HG03103 (cell line): ENCODE results near the gene TNFAIP1.
"Not testable (repeated sequence)": the region's sequence is repeated elsewhere in the genome, so short reads cannot be mapped to it uniquely, and the experiment has no call there.

Experiments used
- ATAC-seq: cut with Tn5 transposase; IDR thresholded peaks from one replicate; pipeline ENCODE4 v1.9.1; 2021; ENCODE audit warnings: low read depth; ENCODE audit not compliant: unreplicated experiment

The TNFAIP1 gene

DNA sequence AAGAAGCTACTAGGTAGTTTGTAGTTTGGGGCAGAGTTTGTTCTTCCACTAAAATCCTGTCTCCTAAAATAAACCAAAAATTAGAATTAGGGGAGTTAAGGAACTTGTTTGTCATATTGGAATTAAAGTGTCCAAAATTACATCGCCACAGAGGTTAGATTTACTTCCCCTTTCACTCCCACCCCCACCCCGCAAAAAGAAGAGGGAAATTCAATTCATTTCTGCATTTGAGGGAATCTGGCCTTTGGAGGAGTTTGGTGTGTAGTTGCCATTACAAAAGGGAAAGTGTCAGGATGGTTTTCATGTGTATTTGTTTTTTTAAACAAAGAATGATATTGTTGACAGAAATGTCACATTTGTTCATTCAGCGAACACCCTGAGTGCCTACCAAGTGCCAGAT lies 10.8 kb upstream of the TNFAIP1 start:
- no peak for ATAC-seq

DNA sequence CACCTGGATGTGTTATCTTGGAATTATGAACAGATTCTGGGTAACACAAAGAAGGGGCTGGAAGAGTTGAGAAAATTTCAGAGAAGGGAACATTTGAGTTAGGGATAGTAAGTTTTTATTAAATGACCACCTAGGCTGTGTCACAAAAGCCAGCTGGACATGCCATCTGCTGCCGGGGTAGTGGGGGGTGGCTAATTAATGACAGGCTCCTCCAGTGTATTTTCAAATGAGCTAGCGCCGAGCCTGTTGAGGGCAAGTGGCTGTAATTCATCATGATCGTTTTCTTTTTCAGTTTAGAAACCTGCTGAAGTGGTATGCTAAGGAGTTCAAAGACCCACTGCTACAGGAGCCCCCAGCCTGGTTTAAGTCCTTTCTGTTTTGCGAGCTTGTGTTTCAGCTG lies 10.3 kb upstream of the TNFAIP1 start:
- ATAC-seq = no peak

DNA sequence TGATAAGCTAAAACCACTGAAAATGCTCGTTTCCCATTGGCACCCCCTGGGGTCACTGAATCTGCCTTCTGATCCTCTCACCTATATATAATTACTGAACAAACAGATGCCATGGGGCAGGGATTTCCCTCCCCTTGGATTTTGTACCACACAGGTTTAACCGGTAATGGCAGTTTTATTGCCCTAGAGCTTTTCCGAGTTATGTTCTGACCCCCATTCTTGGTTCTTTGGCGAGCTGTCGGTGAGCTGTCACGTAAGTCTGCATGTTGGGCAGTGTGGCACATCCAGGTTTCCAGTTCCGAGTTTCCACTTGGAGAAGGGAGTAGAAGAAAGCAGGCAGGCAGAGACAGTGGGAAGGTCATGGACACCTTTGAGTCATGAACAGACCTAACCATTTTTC lies 9.4 kb upstream of the TNFAIP1 start:
- ATAC-seq = no peak

DNA sequence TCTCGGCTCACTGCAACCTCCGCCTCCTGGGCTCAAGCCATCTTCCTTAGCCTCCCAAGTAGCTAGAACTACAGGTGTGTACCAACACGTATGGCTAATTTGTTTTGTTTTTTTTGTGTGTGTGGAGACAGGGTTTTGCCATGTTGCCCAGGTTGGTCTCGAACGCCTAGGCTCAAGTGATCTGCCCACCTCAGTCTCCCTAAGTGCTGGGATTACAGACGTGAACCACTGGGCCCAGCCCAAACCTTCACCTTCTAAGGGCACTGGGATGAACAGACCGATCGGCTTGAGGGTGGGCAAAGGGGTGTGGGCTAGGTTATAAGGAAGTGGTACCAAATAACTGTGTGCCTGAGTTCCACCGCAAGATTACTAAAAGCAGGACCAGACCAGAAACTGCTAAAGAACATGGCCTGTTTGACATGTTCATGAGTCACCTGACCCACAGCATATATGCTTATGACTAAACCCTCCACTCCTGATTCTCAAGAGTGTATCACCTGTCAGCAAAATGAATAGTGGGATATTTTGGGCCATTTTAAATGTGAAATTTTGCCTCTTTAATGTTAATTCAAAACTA lies 8.4 kb upstream of the TNFAIP1 start:
- no peak for ATAC-seq

DNA sequence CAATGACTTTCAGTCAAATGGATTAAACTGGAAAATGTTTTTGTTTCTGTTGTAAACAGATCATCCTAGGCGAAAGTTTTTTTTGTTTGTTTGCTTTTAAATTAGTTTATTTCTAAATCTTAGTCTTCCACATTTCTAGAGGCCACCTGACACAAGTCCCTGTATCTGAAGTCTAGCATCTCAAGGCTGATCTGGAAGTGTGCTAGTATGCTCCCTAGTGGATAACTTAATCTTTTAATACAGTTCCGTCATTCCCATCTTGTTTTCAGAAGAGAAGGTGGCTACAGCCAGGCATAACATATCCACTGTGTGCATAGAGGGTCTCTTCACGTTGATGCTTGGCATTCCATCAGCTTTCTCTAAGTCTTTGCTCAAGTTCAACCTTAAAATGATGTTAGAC lies 7.9 kb upstream of the TNFAIP1 start:
- ATAC-seq = no peak

DNA sequence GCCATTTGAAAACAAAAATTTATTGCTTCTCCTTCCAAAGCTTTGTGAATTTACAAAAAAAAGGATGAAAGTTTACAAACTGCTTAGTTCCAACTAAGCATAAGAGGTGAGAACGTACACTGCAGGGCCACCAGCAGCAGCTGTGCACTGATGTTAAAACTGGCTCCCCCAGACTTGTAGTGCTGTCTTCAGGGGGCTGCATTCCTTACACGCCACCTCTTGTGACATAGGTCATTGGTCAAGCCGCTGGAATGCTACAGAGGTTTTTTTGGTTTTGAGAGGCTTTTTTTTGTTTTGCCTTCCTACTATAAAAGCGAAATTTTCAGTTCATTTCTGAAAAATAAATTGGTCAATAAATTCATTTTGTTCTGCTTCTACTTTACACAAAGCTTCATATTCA lies 7.2 kb upstream of the TNFAIP1 start:
- ATAC-seq = no peak

DNA sequence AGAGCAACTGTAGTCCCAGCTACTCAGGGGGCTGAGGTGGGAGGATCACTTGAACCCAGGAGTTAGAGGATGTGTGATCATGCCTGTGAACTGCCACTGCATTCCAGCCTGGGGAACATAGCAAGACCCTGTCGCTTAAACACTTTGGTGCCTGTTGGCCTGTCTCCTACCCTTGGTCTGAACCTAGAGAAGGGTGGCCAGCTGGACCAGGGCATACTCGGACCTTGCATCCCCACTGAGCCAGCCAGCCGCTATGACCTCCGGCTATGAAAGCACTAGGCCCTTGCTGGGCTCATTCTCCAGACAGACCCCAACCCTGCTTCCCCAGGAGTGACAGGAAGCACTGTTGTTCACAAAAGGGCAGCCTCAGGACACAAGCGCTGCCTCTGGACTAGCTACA lies 4.9 kb upstream of the TNFAIP1 start:
- ATAC-seq = no peak

DNA sequence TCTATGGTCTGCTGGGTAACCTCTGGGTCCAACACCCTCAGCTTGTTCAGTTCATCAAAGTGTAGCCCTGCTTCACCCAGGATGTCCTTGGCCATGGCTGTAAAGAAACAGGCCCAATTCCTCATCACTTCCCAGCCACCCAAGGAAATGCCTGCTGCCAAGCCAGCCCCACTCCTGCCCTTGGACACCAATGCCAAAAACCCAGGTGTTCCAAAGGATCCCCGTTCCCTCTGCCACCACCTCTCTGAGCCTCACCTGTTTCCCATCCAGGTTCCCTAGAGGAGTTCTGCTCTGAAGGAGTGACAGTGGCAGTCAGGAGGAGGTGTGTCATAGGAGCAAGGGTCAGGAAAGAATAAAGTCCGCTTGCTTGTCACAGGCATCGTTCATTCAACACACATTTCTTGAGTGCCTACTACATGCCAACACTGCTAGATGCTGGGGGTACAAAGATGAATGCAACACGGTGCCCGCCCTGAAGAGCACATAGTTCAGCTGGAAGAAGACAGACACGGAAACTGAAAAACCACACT lies 3.6 kb upstream of the TNFAIP1 start:
- ATAC-seq = no peak

DNA sequence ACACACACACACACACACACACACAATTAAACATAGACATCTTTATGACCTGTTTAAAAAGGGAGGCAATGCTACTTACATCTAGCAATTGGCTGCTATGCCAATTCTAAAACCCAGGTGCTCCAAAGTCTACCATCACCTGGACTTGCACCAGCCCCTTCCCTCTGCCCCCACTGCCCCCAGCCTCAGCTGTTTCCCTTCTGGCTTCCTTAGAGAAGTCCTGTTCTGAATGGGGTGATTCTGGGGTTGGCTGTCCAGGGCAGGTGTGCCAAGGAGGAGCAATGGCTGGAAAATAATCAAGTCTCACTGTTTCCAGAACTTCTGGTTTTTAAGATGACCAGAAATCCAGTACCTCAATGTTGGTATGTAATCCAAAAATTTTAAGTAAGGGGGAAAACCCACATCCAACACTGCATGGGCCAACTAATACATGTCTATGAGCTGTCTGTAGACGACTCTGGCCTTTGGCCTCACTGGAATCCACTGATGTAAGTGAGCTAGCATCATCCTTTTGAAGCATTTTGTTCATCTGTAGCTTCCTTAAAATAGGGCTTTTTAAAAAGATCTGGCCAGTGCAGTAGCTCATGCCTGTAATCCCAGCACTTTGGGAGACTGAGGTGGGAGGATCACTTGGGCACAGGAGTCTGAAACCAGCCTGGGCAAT lies 2.3 kb upstream of the TNFAIP1 start:
- no peak for ATAC-seq

DNA sequence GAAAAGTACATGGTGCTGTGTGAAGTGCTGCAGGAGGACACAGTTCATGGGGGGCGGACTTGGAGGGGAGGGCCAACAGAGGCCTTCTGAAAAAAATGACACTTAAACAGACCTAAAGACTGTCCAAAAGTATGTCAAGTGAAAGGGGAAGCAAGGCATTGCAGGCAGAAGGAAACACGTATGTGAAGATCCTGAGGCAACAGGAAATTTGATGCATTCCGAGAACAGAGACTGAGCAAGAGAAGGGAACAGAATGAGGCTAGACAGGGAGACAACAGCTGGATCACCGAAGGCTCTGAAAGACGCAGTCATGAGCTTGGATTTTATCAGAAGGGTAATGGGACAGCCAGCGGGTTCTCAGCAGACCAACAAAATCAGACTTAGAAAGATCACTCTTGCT lies 1.4 kb upstream of the TNFAIP1 start:
- ATAC-seq = no peak

DNA sequence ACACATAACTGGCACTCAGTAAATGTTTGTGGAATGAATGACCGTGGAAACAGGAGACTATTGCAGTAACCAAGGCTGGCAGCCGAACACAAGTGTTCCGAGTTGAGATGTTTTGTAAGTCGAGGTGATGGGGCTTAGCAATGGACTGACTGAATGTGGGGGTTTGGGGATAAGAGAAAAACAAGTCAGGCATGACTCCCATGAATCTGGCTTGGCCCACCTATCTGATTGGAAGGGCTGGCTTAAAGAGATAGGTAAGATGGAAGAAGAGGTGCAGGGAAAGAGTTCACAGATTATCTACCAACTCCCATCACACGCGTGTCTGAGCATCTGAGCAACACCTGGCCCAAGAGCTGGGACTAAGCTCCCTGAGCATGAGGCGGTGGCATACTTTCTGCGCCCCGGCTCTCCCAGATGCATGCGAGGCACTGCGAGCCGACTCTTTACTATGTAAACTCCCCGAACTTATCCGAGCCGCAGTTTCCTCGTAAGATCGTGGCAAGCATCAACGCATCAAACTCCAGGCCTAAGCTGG lies 828 bp upstream of the TNFAIP1 start:
- ATAC-seq = no peak

DNA sequence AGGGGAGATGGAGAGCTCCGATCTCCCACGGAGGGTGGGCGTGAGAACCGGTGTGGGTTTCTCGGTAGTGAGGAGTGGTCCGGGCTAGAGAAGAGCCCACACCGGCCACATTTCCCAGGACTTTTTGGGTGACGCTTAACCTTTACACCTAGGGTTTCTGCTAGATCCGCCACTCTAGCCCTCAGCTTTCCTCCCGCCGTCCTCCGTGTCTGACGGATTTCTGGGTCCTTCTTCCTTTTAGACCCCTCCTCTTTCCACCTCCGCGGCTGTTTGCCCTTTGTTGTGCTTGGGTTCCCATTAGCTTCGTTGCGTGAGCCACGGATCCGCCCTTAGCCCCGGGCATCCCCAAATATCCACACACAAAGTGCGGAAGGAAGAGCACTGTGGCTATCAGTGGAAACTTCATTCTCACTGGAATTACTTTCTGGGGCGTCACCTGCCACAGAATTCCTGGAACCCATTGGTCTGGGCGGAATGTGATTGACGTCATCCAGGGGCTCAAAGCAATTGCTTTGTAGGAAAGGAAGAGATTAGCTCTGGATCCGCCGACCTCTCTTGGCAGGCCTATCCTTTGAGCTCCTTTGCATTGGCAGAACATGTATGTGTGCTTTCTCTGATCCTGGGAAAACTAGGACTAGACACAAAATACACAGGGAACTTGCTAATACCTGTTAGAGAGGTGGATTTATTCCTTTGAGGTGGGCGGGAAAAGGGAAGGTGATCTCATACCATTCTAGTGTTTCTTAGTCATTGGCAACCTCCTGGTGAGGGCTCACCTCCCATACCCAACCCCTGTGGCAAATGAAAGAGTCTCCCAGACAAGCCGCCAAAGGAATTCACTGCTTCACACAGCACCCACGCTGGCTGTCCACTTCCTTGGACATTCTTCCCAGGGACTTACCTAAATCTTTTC lies 654 bp downstream of the TNFAIP1 start:
- ATAC-seq = no peak

DNA sequence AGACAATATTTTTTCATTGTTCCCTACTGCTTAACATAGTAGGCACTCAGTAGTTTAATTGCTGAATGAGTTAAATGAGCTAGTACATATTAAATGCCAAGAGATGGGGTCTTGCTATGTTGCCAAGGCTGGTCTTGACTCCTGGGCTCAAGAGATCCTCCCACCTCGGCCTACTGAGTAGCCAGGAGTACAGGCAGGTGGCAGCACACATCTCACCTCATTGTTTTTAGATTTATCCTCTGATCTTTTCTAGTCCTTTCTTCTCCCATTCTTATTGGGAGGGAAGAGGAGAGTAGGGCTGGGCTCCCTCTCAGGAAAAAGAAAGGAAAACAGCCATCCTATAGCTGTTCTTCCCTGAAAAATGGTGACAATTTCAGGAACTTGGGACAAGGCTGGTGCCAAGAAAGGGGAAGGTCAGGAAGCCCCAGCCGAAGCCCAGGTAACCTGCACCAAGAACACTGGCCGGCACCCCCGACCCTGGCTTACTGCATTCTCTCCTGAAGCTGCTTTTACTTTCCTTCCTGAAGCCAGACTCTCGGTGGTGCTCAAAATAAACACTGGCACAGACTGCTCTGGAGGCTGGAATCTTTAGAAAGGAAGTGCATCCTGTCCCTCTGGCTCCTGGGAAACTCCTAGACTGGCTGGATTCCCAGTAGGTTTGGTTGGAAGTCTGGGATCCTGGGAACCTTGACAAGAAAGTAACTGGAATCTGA lies 2.7 kb downstream of the TNFAIP1 start:
- no peak for ATAC-seq

DNA sequence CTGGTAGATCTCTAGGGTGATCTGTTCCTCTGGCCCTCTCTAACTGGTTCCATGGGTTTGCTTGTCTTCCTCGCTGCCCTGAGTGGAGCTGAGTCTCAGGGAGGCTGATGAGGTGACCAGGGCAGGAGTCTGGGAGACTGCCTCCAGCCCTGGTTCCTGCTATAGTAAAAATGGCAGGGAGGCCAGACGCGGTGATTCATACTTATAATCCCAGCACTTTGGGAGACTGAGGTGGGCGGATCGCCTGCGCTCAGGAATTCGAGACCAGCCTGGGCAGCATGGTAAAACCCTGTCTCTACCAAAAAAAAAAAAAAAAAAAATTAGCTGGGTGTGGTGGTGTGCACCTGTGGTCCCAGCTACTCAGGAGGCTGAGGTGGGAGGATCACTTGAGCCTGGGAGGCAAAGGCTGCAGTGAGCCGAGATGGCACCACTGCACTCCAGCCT lies 3.2 kb downstream of the TNFAIP1 start:
- not testable (repeated sequence) for ATAC-seq

DNA sequence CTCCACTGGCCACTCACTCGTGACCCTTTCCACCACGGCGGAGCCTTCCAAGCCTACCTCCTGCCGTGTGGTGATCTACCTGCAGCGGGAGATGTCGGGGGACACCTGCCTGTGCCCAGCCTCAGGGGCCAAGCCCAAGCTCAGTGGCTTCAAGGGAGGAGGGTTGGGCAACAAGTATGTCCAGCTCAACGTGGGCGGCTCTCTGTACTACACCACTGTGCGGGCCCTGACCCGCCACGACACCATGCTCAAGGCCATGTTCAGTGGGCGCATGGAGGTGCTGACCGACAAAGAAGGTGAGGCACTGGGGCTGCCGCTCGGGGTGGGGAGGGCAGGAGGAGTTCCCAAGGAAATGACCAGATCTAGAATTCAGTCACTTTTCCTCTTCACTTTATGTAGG lies 3.9 kb downstream of the TNFAIP1 start:
- ATAC-seq = no peak

DNA sequence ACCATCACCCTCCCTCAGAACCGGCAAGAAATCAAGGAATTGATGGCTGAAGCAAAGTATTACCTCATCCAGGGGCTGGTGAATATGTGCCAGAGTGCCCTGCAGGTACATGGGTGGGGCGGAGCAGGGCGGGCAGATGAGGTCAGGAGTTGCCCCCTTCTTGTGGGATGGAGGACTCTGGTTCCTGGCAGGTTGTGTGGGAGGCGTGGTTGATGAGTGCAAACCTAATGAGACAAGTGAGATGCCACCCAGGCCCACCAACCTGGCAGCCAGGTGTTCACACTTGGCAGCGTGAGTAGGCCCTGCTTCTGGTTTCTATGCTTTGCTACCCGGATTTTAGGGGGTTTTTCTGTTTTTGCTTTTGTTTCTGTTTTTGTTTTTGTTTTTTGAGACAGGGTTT lies 4.8 kb downstream of the TNFAIP1 start:
- no peak for ATAC-seq

DNA sequence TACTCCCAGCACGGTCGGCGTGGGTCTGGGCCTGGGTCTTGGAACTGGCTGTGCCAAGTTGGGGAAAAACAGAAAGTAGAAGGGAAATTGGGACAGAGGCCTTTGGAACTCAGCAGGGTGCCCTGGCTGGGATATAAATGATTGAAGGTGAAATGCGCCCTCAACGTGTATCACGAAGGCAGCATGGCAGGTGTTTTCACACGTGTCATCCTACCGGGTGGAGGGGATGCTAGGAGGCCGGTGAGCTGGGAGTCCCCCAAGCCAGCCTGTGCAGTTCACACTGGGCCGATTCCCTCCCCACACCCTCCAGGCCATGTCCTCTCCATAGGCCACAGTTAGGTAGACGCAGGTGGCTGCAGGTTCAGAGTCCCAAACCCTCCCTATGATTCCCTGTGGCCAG lies 6.0 kb downstream of the TNFAIP1 start:
- ATAC-seq = no peak

DNA sequence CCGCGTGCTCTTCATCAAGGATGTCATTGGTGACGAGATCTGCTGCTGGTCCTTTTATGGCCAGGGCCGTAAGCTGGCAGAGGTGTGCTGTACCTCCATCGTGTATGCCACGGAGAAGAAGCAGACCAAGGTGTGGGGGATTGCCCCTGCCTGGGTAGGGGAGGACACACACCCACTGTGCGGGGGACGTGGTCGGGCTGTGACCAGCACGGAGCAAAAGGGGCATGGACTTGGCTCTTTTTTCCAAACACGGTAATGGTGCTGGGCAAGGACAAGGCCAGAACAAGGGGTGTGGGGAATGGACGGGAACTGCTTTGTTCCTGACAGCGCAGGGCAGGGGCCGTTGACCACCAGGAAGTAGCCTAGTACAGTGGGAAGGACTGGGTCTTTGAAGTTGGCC lies 6.8 kb downstream of the TNFAIP1 start:
- ATAC-seq = no peak

DNA sequence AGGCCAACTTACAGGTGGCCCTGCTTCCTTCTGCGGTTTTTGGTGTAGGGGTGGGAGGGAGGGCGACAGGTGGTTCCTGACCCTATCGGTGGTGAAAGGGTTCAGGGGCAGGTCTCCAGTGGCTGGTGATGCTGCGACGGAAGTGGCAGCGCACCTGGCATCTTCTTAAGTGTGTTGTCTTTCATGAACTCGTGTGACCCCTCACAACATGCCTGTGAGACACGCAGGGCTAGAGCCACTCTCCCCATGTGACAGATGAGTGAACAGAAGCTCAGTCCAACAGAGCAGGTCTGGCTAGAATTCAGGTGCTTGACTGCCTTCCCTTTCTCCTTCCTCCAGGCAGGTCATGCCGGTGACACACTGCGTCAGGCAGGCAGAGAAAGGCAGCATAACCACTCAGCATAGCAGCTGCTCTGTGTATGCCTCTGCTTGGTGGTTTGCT lies 8.0 kb downstream of the TNFAIP1 start:
- ATAC-seq = no peak

DNA sequence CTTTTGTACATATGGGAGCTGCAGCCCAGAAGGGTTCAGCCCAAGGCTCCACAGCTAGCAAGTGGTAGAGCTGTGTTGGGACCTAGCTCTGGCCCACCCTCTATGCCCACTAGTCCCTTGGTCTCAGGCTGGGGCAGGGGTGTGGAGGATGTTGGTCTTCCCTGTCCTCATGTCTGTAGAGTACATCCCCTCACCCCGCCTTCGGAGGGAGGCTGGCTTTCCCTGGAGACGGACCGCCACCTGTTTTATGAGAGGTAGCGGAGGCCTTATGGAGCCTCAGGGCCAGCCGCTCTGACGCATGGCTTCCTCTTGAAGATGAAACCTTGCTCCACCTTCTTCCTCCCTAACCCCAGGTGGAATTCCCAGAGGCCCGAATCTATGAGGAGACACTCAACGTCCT lies 8.4 kb downstream of the TNFAIP1 start:
- no peak for ATAC-seq
